Gastrocnemius medialis (tissue), 4 donors: ENCODE data around the gene GARNL3. TPM values are rescaled to one million over a fixed set of nuclear protein-coding genes. Genes with fewer than 3 reads are reported as not detected.

ENCODE experiments used
- ATAC-seq, 2 donors: fragments of 150-250 bp; one replicate each; pipeline ENCODE4 v1.9.1; 2016
- DNase-seq, 2 donors: peaks; one replicate each; pipeline ENCODE4 v3.0.0-alpha.2; 2019
- H3K27ac ChIP-seq, 4 donors: fragments of 200-600 bp; sonication (generic); 1 replicate in 1 of 4; 2 replicates in 3 of 4; pipeline ENCODE4 v1.5.1; 2016 to 2018; ENCODE audit warnings: mild to moderate bottlenecking in 2 of 4, moderate library complexity in 1 of 4
- H3K27me3 ChIP-seq, 3 donors: fragments of 200-600 bp; sonication (generic) in 2 of 3; 1 replicate in 1 of 3; 2 replicates in 2 of 3; pipeline versions ENCODE4 v1.5.1 to v1.6.0; 2016 to 2019; ENCODE audit warnings: mild to moderate bottlenecking in 1 of 3, moderate library complexity in 1 of 3
- H3K36me3 ChIP-seq, 2 donors: fragments of 200-600 bp; sonication (generic) in 1 of 2; one replicate each; pipeline ENCODE4 v1.5.1; 2017 to 2018
- H3K4me1 ChIP-seq, 2 donors: fragments of 200-600 bp; sonication (generic) in 1 of 2; one replicate each; pipeline ENCODE4 v1.5.1; 2016 to 2017; ENCODE audit warnings: mild to moderate bottlenecking in 2 of 2
- H3K4me3 ChIP-seq, 4 donors: fragments of 200-600 bp; sonication (generic) in 3 of 4; 1 replicate in 1 of 4; 2 replicates in 3 of 4; pipeline ENCODE4 v1.5.1; 2016 to 2019; ENCODE audit warnings: mild to moderate bottlenecking in 2 of 4
- H3K9me3 ChIP-seq, 3 donors: fragments of 200-600 bp; sonication (generic) in 2 of 3; 1 replicate in 1 of 3; 2 replicates in 2 of 3; pipeline ENCODE4 v1.5.1; 2016 to 2019
- POLR2A ChIP-seq, 2 donors: fragments of 450-650 bp; IDR thresholded peaks; one replicate each; pipeline ENCODE4 v1.6.1; 2017; ENCODE audit warnings: antibody characterized with exemption in 2 of 2, mild to moderate bottlenecking in 2 of 2, moderate library complexity in 2 of 2
- in situ Hi-C, 4 donors: fragments of 200-750 bp; cut with MboI; loops; one replicate each; pipeline versions ENCODE4 v1.15.0 to v1.8.0; 2017; ENCODE audit warnings: low sequenced_read_pairs in 4 of 4
- intact Hi-C: fragments of 100-400 bp; cut with DNase I; formaldehyde crosslinking; loops from one replicate; pipeline ENCODE4 v1.15.1; 2023; ENCODE audit warnings: low total_unique reads
- total RNA-seq, 4 donors: library from RNA; depleted of rRNA; stranded (reverse); fragments of >200 nt; gene quantifications; one replicate each; pipeline versions ENCODE4 v1.1.0 to v1.2.3, GENCODE V29; 2016
- TF ChIP-seq, protein P1 (sequence below), 5 experiments: fragments of 450-650 bp in 3 of 5; fragments of 200-600 bp in 2 of 5; sonication (generic) in 2 of 5; IDR thresholded peaks in 4 of 5; conservative IDR thresholded peaks in 1 of 5; 1 replicate in 4 of 5; 2 replicates in 1 of 5; pipeline ENCODE4 v1.5.1; 2016 to 2019; ENCODE audit warnings: antibody characterized with exemption in 5 of 5, mild to moderate bottlenecking in 3 of 5, moderate library complexity in 3 of 5

Gene GARNL3
- total RNA-seq, 4 donors from 2014 or later: 2.5 to 5.7 (median 3.0) TPM

DNA sequence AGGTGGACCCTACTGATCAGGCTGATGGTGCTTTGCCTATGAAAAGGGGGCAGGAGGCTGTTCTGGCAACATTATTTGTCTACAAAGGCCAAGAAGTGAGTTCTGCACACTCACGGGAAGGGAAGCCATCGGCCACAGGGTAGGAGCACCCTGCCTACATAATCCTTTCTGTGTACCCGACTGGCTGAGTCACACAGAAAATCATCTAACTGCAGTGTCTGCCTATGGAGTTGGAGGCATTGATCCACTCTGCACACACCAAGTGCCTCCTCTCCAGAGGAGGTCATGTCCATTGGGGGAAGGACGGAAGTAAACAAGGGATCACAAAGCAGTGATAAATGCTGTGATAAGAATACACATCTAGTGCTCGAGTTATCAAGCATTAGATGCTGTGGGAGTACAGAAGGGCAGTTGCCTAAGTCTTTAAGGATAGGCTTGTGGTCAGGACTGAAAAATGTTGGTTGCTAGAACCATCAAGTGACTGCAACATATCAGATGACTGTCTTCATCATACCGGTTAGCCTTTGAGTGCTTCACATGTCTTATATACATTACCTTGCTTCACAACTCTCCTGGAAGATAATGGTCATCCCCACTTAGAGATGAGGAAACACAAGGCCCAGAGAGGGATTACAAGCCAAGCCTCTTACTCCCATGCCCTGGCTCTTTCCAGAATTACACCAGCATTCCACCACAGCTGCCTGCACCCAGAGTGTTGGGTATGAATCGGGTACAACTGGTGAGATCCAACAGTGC, 131.1 kb downstream of the GARNL3 start:
- Histone ChIP-seq H3K9me3 (no peaks in the 10 kb centered on the region), H3K27ac (peak overlapping the region; percentile 70 to 88 (median 86)), H3K27me3 (no peaks in the 10 kb centered on the region), H3K4me1 (peaks cover 17 to 19% of the 10 kb centered on the region in 2 donors), H3K4me3 (peak overlapping the region; percentile 63 to 81 (median 72)), H3K36me3 (peaks cover 0 to 5% of the 10 kb centered on the region in 2 donors)
- in situ Hi-C loops: loop anchor here in 1 of 4 donors (25.0 kb wide), 1 partner anchor 458 kb away; no protein-coding TSS in a partner anchor
- TF ChIP-seq, protein P1, sequence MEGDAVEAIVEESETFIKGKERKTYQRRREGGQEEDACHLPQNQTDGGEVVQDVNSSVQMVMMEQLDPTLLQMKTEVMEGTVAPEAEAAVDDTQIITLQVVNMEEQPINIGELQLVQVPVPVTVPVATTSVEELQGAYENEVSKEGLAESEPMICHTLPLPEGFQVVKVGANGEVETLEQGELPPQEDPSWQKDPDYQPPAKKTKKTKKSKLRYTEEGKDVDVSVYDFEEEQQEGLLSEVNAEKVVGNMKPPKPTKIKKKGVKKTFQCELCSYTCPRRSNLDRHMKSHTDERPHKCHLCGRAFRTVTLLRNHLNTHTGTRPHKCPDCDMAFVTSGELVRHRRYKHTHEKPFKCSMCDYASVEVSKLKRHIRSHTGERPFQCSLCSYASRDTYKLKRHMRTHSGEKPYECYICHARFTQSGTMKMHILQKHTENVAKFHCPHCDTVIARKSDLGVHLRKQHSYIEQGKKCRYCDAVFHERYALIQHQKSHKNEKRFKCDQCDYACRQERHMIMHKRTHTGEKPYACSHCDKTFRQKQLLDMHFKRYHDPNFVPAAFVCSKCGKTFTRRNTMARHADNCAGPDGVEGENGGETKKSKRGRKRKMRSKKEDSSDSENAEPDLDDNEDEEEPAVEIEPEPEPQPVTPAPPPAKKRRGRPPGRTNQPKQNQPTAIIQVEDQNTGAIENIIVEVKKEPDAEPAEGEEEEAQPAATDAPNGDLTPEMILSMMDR (IDR thresholded peaks at IDR 0.05 in 4 of 5, conservative IDR thresholded peaks at IDR 0.05 in 1 of 5): no peak
- TF ChIP-seq POLR2A (IDR thresholded peaks at IDR 0.05): no peak
- DNase-seq (no peak), ATAC-seq (no peak)
- intact Hi-C loops: loop anchor here (1.0 to 5.0 kb wide), 3 partner anchors 29 to 173 kb away; partner anchors contain the start of genes LRSAM1, RPL12 and ZNF79

DNA sequence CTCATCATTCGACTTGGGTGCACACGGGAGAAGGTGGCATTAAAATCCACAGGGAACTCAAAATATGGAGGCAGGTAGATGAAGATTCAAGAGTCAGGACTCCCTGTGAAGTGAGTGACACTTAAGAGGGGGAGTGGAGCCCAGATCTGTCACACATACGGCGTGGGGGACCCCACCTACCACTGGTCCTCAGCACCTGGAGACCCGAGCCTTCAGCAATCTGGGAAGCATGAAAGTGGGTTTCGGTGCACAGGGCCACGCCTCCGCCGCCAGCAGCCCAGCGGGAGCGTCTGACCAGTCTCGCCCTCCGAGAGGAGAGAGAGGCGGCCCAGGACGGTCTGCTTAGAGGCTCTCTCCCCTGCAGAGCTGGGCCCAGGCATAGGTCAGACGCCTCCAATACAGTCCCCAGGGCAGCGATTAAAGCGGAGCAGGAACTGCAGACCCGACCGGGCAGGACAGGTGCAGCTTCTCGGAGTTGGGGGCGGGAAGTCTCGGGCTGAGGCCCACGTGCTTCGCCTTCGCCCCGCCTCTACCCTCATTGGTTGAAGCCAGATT, 131.8 kb downstream of the GARNL3 start:
- Histone ChIP-seq H3K4me1 (peaks cover 17 to 19% of the 10 kb centered on the region in 2 donors), H3K27ac (peak overlapping the region; percentile 70 to 88 (median 86)), H3K9me3 (no peaks in the 10 kb centered on the region), H3K27me3 (no peaks in the 10 kb centered on the region), H3K36me3 (peaks cover 0 to 11% of the 10 kb centered on the region in 2 donors), H3K4me3 (peak overlapping the region; percentile 63 to 81 (median 72))
- intact Hi-C loops: loop anchor here (1.0 to 5.0 kb wide), 3 partner anchors 28 to 174 kb away; partner anchors contain the start of genes LRSAM1, RPL12 and ZNF79
- TF ChIP-seq, protein P1 (IDR thresholded peaks at IDR 0.05 in 4 of 5, conservative IDR thresholded peaks at IDR 0.05 in 1 of 5): no peak
- TF ChIP-seq POLR2A (IDR thresholded peaks at IDR 0.05): no peak
- in situ Hi-C loops: loop anchor here in 1 of 4 donors (25.0 kb wide), 1 partner anchor 459 kb away; no protein-coding TSS in a partner anchor
- no peak for ATAC-seq
- no peak for DNase-seq

DNA sequence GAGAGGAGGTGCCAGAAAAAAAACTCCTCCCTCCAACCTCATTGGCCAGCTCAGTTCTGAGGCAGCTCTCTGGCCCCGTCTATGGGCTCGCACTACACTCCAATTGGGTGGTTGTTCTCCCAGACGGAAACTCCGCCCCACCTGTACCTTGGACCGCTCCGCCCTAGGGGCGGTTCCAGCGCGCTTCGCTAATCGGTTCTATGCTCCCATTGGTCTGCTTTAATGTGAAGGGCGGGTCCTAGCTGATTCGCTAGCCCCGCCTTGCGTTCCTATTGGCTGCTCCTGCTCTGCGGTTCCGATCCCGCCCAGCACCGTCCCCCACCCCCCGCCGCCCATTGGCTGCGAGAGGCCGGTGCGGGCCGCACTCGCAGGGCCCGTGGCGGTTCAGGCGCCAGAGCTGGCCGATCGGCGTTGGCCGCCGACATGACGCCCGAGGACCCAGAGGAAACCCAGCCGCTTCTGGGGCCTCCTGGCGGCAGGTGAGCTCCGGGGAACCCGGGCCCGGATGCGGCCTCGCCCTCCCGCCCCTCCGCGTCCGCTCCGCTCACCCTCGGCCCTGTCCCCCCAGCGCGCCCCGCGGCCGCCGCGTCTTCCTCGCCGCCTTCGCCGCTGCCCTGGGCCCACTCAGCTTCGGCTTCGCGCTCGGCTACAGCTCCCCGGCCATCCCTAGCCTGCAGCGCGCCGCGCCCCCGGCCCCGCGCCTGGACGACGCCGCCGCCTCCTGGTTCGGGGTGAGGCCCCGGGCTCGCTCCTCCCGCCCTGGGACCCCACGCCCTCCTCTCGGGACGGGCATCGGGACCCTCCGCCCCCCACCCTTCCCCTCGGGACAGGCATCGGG, 132.5 kb downstream of the GARNL3 start, which contains the start of gene SLC2A8:
SLC2A8 (plus strand) TSS at position 362 of the 838 bp plus-strand sequence; CDS start at position 424, 62 bp downstream.
- H3K4me3 ChIP-seq: peak within 1 kb of the TSS; percentile 75 to 95 (median 81)
- peak; percentile 99 to 100 for DNase-seq
- in situ Hi-C loops: loop anchor here in 1 of 4 donors (25.0 kb wide), 1 partner anchor 460 kb away; no protein-coding TSS in a partner anchor

More for the DNA sequence above, 132.5 kb downstream of the GARNL3 start, which contains the start of gene SLC2A8:
- H3K4me1 ChIP-seq: peaks cover 17 to 19% of the 10 kb centered on the region in 2 donors
- H3K9me3 ChIP-seq: no peaks in the 10 kb centered on the region
- intact Hi-C loops: loop anchor here (1.0 to 5.0 kb wide), 4 partner anchors 27 to 175 kb away; partner anchors contain the start of genes LRSAM1, RPL12 and ZNF79
- ATAC-seq: peak; percentile 94 to 97
- peak; percentile 84 to 86 for TF ChIP-seq POLR2A (IDR thresholded peaks at IDR 0.05)
- TF ChIP-seq, protein P1 (IDR thresholded peaks at IDR 0.05 in 4 of 5, conservative IDR thresholded peaks at IDR 0.05 in 1 of 5): peak in 3 of 5 experiments; percentile 29 to 52 (median 31)
- peaks cover 0 to 16% of the 10 kb centered on the region in 2 donors for H3K36me3 ChIP-seq
- H3K27me3 ChIP-seq: no peaks in the 10 kb centered on the region
- H3K27ac ChIP-seq: peak within 1 kb of the TSS; percentile 81 to 95 (median 91)
